Measurements from ENCODE around the gene PI16. TPM values are rescaled to one million over a fixed set of nuclear protein-coding genes. Genes with fewer than 3 reads are reported as not detected.

Gene PI16
- total RNA-seq, 4 donors from 2014 or later = 1.3 to 41.9 (median 8.9) TPM

DNA sequence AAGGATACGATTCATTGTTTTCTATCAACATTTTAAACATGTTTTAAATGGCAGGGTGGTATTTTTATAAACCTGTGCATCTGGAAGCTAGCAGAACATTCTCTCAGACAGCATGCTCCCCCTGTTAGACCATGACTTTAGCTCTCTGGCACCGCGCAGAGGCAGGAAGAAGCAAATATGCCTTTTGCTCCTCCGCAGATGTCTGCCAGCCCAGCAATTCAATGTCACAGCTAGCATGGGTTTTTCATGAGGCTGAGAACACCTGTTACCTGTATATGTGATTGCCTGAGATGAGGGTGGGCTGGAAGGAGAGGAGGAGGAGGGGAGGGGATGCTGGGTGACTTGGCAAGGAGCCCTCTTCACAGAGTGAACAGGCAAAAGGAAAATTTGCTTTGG lies 24.8 kb downstream of the PI16 start:
- no peak for DNase-seq (ENCODE audit: low spot score)
- TF ChIP-seq, protein P1, sequence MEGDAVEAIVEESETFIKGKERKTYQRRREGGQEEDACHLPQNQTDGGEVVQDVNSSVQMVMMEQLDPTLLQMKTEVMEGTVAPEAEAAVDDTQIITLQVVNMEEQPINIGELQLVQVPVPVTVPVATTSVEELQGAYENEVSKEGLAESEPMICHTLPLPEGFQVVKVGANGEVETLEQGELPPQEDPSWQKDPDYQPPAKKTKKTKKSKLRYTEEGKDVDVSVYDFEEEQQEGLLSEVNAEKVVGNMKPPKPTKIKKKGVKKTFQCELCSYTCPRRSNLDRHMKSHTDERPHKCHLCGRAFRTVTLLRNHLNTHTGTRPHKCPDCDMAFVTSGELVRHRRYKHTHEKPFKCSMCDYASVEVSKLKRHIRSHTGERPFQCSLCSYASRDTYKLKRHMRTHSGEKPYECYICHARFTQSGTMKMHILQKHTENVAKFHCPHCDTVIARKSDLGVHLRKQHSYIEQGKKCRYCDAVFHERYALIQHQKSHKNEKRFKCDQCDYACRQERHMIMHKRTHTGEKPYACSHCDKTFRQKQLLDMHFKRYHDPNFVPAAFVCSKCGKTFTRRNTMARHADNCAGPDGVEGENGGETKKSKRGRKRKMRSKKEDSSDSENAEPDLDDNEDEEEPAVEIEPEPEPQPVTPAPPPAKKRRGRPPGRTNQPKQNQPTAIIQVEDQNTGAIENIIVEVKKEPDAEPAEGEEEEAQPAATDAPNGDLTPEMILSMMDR (IDR thresholded peaks at IDR 0.05) = no peak
- no peak for ATAC-seq (ENCODE audit: low FRiP score)

DNA sequence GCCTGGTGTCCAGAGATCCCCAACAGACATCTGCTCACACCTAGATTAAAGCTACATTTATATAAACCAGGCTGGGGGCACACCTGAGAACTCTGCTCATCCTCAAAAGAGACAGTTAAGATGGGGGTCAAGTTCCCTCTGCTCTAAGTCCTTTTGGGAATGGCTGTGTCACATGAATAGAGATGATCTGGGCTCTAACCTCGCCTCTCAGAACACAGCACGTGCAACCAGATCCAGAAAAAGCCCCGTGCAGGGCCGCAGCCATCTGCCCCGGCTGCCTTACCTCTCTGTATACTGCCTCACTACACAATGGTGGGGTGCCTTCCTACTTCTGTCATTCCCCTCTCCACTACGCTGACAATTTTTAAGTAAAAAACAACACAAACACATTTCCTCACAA lies 25.6 kb downstream of the PI16 start:
- ATAC-seq (ENCODE audit: low FRiP score) = no peak
- no peak for DNase-seq (ENCODE audit: low spot score)
- TF ChIP-seq, protein P1 (IDR thresholded peaks at IDR 0.05) = no peak

- DNase-seq (ENCODE audit: low spot score) = no peak
- no peak for ATAC-seq (ENCODE audit: low FRiP score)
- TF ChIP-seq, protein P1 (IDR thresholded peaks at IDR 0.05) = no peak
Measured at GRCh38 chr6:36980876-36981619, 26.5 kb downstream of the PI16 start.

GRCh38 chr6:36983538-36983937 lies 29.0 kb downstream of the PI16 start:
- no peak for DNase-seq (ENCODE audit: low spot score)
- TF ChIP-seq, protein P1 (IDR thresholded peaks at IDR 0.05) = no peak
- ATAC-seq (ENCODE audit: low FRiP score) = no peak

- peak; percentile 73 for ATAC-seq (ENCODE audit: low FRiP score)
- TF ChIP-seq, protein P1 (IDR thresholded peaks at IDR 0.05) = no peak
- peak; percentile 65 for DNase-seq (ENCODE audit: low spot score)
Measured at GRCh38 chr6:36984581-36985416, 30.3 kb downstream of the PI16 start.

- DNase-seq (ENCODE audit: low spot score) = no peak
- no peak for ATAC-seq (ENCODE audit: low FRiP score)
- TF ChIP-seq, protein P1 (IDR thresholded peaks at IDR 0.05) = no peak
Measured at GRCh38 chr6:36985417-36985807, 30.9 kb downstream of the PI16 start.

Measured in omental fat pad (tissue), 4 donors.